HG03175 (cell line): ENCODE measurements around the gene OR51V1.
"Not testable (repeated sequence)": the region's sequence is repeated elsewhere in the genome, so short reads cannot be mapped to it uniquely, and the experiment has no call there.

Source experiments
- ATAC-seq: cut with Tn5 transposase; IDR thresholded peaks from one replicate; pipeline ENCODE4 v1.9.1; 2021; ENCODE audit warnings: mild to moderate bottlenecking, moderate library complexity; ENCODE audit not compliant: unreplicated experiment

Gene OR51V1, protein sequence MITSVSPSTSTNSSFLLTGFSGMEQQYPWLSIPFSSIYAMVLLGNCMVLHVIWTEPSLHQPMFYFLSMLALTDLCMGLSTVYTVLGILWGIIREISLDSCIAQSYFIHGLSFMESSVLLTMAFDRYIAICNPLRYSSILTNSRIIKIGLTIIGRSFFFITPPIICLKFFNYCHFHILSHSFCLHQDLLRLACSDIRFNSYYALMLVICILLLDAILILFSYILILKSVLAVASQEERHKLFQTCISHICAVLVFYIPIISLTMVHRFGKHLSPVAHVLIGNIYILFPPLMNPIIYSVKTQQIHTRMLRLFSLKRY

GRCh38 chr11:5200582-5200981 lies at the start of gene OR51V1:
Gene OR51V1, minus strand, starts transcription at chr11:5200682. Its CDS starts 0 bp downstream, at chr11:5200682.
- no peak for ATAC-seq

DNA sequence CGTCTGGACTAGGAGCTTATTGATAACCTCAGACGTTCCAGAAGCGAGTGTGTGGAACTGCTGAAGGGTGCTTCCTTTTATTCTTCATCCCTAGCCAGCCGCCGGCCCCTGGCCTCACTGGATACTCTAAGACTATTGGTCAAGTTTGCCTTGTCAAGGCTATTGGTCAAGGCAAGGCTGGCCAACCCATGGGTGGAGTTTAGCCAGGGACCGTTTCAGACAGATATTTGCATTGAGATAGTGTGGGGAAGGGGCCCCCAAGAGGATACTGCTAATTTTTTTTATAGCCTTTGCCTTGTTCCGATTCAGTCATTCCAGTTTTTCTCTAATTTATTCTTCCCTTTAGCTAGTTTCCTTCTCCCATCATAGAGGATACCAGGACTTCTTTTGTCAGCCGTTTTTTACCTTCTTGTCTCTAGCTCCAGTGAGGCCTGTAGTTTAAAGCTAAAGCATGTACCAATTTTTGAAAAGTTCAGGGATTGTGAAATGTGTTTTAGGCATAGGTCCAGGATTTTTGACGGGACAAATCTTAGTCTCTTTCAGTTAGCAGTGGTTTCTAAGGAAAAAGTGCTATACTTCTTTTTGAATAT lies 49.4 kb upstream of the OR51V1 start, which contains the start of gene HBG1:
HBG1 (minus strand) TSS at position 51 of the 590 bp plus-strand sequence. CDS start 53 bp downstream, outside the sequence.
- not testable (repeated sequence) for ATAC-seq

DNA sequence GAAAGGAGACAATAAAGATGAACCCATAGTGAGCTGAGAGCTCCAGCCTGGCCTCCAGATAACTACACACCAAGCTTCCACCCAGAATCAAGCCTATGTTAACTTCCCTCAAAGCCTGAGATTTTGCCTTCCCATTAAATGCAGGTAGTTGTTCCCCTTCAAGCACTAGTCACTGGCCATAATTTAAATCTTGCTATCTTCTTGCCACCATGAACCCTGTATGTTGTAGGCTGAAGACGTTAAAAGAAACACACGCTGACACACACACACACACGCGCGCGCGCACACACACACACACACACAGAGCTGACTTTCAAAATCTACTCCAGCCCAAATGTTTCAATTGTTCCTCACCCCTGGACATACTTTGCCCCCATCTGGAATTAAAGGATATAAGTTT lies 48.0 kb upstream of the OR51V1 start:
- not testable (repeated sequence) for ATAC-seq

GRCh38 chr11:5247472-5248192 lies 47.1 kb upstream of the OR51V1 start:
- ATAC-seq = no peak

DNA sequence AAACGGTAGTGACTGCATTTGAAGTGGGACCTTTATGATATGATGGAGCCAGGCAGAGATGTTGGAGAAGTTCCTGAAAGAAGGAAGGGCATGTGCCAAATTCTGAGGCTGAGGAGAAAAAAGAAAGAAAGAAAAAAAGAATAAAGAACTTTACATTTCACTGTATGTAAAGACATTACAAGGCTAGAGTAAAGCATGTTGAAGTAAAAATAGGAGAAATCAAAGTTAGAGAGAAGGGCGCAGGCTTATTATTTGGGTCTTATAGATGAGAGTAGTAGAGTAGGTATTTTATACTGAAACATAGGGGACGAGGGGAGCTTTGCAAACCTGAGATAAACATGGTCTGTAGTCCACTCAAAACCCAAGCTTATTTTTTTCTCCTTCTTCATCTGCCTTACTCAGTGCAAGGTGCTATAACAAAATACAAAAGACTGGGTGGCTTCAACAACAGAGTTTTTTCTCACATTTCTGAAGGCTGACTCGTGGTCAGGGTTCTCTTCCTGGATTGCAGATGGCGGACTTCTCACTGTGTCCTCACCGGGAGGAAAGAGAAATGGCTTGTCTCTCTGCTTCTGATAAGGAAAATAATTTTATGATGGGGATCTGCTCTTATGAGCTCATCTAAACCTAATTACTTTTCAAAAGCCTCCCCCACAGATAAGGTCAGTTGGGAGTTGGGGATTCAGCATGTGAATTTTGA lies 46.4 kb upstream of the OR51V1 start:
- no peak for ATAC-seq

- no peak for ATAC-seq
These were observed 44.7 kb upstream of the OR51V1 start for GRCh38 chr11:5245155-5245554.

DNA sequence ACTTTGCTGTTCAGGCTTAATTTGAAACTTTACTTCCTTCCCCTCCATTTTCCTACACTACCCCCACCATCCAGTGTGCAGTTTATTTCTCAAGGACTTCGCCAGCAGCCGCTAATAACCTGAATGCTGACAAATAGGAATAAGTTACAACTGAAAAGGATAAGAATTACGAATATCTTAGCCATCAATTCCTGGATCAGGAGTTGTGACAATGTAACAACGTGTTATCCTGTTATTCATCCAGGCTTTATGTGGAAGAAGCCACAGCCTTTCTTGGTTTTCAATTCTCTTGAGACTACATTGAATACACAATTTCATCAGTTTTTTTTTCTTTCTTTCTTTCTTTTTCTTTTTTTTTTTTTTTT lies 43.3 kb upstream of the OR51V1 start:
- ATAC-seq = no peak

GRCh38 chr11:5242933-5243815 lies 42.7 kb upstream of the OR51V1 start:
- ATAC-seq = peak; percentile 72

DNA sequence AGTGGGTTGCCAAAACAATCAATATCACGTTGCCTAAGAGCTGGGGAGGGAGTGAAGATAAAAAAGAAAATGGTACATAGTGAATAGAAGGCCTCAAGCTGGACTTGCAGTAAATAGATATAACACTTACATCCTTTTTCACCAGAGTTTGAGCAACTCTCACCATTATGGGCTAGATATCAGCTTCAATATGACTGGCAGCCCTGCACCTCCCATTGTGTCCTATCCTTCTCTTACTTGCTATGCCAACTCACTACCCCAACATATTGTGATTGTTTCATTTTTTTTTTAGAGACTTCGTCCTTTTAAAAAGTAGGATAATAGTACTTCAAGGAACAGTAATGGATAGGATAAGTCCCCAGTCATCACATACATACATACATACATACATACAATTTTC lies 41.7 kb upstream of the OR51V1 start:
- ATAC-seq = no peak

GRCh38 chr11:5241458-5241857 lies 41.0 kb upstream of the OR51V1 start:
- no peak for ATAC-seq

DNA sequence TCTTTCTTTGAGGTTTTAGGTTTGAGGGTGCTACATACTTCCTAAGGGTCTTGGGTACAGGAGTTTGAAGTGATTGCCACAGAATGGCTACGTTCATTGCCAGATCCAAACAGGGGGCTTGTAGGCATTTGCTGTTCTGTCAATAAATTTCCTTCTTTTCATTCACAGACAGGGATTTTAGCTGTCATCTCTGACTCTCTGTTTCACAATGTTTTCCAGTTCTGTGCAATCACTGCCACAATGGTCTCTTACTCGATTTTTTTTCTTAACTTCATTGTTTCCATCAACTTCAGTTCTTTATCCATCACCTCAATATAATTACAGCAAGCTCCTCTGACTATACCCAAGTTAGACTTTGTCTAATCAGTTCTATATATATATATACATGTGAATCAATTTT lies 40.0 kb upstream of the OR51V1 start:
- ATAC-seq = no peak

DNA sequence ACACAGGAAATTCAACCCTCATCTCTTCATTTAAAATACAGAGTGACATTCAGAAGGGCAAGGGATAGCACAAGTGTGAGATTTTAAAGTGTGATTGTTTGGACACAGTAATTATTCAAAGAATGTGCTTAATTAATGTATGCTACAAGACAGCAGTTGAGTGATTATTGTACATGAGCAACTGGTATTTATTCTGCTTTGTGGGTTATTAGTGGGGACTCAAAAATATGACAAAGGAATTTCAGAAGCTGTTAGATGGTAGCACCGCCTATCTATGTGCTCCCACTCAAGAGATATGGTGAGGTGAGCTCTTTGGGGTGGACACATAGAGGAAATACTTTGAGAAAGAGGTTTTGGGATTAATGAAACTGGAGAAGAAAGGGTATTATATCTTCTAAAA lies 39.6 kb upstream of the OR51V1 start:
- no peak for ATAC-seq

GRCh38 chr11:5239046-5239445 lies 38.6 kb upstream of the OR51V1 start:
- no peak for ATAC-seq

DNA sequence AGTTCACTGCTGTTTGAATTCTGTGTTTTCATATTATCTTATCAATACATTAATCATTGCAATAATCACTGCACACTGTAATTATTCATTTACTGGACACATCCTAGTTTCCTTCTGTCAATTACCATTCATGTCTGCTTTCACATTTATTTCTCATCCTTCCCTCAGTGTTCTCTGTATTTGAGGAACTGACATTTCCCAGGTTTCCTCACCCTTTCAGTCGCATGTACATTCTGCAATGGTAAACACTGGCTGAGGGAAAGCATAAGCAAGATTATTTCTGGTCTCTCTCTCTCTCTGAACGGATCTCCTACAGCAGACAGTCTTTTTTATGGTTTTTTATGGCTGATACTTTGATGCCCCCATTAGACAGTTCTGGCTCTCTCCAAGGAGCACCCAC lies 38.0 kb upstream of the OR51V1 start:
- ATAC-seq = no peak

GRCh38 chr11:5237420-5237819 lies 36.9 kb upstream of the OR51V1 start:
- ATAC-seq = no peak

DNA sequence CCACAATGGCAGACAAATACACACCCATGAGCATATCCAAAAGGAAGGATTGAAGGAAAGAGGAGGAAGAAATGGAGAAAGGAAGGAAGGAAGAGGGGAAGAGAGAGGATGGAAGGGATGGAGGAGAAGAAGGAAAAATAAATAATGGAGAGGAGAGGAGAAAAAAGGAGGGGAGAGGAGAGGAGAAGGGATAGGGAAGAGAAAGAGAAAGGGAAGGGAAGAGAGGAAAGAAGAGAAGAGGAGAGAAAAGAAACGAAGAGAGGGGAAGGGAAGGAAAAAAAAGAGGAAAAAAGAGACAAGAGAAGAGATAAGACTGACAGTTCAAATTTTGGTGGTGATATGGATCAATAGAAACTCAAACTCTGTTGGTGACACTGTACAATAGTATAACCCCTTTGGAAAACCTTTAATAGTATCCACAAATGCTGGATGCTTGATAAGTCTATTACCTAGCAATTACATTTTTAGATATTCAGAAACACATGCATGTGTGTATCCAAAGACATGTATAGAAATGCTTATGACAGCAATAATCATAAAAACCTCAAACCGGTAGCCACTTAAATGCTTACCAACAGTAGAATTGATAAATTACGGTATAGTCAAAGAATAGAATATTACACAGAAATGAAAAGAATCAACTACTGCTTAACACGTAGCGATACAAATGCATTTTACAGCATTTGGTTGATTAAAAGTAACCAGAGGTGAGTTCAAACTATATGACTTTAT lies 35.0 kb upstream of the OR51V1 start:
- ATAC-seq = no peak

GRCh38 chr11:5234381-5234834 lies 33.9 kb upstream of the OR51V1 start, which contains the start of gene HBD:
Gene HBD, minus strand, starts transcription at chr11:5234483. Its CDS starts 50 bp downstream, at chr11:5234433.
- peak; percentile 84 for ATAC-seq

DNA sequence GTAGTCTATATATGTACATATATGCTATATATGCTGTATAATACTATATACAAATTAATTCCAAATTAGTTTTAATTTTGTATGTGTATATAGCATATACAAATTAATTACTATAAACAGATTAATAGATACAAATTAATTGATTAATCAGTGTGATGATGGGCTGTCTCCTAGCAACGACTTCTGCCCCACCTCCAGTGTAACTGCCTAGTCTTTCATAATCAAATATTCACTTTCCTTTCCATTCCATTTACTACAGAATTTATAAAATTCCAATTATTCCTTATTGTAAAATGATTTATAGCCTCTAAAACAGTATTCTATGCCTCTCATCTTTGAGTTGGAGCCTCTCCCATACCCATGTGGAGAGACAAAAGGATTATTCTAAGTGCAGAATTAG lies 32.8 kb upstream of the OR51V1 start:
- no peak for ATAC-seq

GRCh38 chr11:5232821-5233220 lies 32.3 kb upstream of the OR51V1 start:
- no peak for ATAC-seq

DNA sequence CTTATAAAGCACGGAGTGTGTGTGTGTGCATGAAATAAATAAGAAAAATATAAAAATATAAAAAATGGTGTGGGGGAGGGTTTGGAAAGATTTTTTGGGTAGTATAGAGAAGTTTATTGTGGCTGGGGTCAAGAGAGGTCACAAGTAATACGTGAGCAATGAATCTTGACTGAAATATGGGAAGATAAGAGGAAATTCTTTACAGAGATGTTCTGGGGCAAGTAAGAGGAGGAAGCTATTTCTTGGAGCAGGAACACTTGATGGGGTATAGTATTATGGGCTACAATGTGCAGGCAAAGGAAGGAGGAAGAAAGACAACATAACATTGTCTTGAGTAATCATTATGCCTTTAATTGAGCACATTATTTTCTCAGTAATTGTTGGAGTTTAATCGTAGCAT lies 31.7 kb upstream of the OR51V1 start:
- no peak for ATAC-seq
